H9 (cell line): ENCODE data around the gene NRGN. TPM values are rescaled to one million over a fixed set of nuclear protein-coding genes. Genes with fewer than 3 reads are reported as not detected.

Source experiments
- DNase-seq: peaks from one replicate; pipeline ENCODE4 v3.0.0-alpha.2; 2017
- H2AFZ ChIP-seq: one replicate; pipeline ENCODE4 v1.6.1; 2013; ENCODE audit warnings: mild to moderate bottlenecking, low read length, control low read depth, moderate library complexity
- H2AK5ac ChIP-seq: 2 replicates; pipeline ENCODE4 v1.6.1; 2013; ENCODE audit warnings: low read length, control low read depth, mixed read lengths; ENCODE audit not compliant: insufficient read length
- H2BK120ac ChIP-seq: one replicate; pipeline ENCODE4 v1.6.1; 2013; ENCODE audit warnings: low read depth, mild to moderate bottlenecking, low read length, control low read depth, inconsistent platforms; ENCODE audit not compliant: poor library complexity, severe bottlenecking
- H2BK12ac ChIP-seq: 2 replicates; pipeline ENCODE4 v1.6.1; 2013; ENCODE audit warnings: low read length, control low read depth, mixed read lengths, low read depth; ENCODE audit not compliant: insufficient read length
- H2BK15ac ChIP-seq: 2 replicates; pipeline ENCODE4 v1.6.1; 2013; ENCODE audit warnings: low read depth, low read length, control low read depth
- H2BK20ac ChIP-seq: one replicate; pipeline ENCODE4 v1.6.1; 2013; ENCODE audit warnings: low read depth, mild to moderate bottlenecking, low read length, control low read depth, inconsistent platforms; ENCODE audit not compliant: poor library complexity, severe bottlenecking
- H2BK5ac ChIP-seq: 2 replicates; pipeline ENCODE4 v1.6.1; 2013; ENCODE audit warnings: low read length, control low read depth, mixed read lengths; ENCODE audit not compliant: insufficient read length
- H3K14ac ChIP-seq: 2 replicates; pipeline ENCODE4 v1.6.1; 2013; ENCODE audit warnings: low read length, control low read depth; ENCODE audit not compliant: insufficient read depth
- H3K18ac ChIP-seq: 2 replicates; pipeline ENCODE4 v1.6.1; 2013; ENCODE audit warnings: low read depth, mild to moderate bottlenecking, mixed read lengths, low read length, control low read depth; ENCODE audit not compliant: insufficient read length
- H3K23ac ChIP-seq: 2 replicates; pipeline ENCODE4 v1.6.1; 2013; ENCODE audit warnings: low read length, control low read depth, mixed read lengths, low read depth; ENCODE audit not compliant: insufficient read length
- H3K23me2 ChIP-seq: 2 replicates; pipeline ENCODE4 v1.6.1; 2013; ENCODE audit warnings: low read depth, mild to moderate bottlenecking, mixed read lengths, low read length, control low read depth; ENCODE audit not compliant: insufficient read length, poor library complexity, severe bottlenecking
- H3K27ac ChIP-seq: 2 replicates; pipeline ENCODE4 v1.5.1; 2013; ENCODE audit warnings: low read length, control low read depth, mixed read lengths, low read depth; ENCODE audit not compliant: insufficient read length
- H3K27me3 ChIP-seq: 2 replicates; pipeline ENCODE4 v1.6.1; 2013; ENCODE audit warnings: low read length, control low read depth, inconsistent platforms; ENCODE audit not compliant: insufficient read depth
- H3K4ac ChIP-seq: 2 replicates; pipeline ENCODE4 v1.6.1; 2013; ENCODE audit warnings: low read depth, mild to moderate bottlenecking, control low read depth, inconsistent platforms, low read length, moderate library complexity
- H3K4me1 ChIP-seq: 2 replicates; pipeline ENCODE4 v1.6.1; 2013; ENCODE audit warnings: low read length, control low read depth, inconsistent platforms; ENCODE audit not compliant: insufficient read depth
- H3K4me2 ChIP-seq: 2 replicates; pipeline ENCODE4 v1.6.1; 2013; ENCODE audit warnings: low read length, control low read depth, mixed read lengths; ENCODE audit not compliant: insufficient read length, insufficient read depth
- H3K56ac ChIP-seq: 2 replicates; pipeline ENCODE4 v1.6.1; 2013; ENCODE audit warnings: low read depth, mild to moderate bottlenecking, mixed read lengths, low read length, control low read depth; ENCODE audit not compliant: insufficient read length
- H3K79me1 ChIP-seq: 2 replicates; pipeline ENCODE4 v1.6.1; 2013; ENCODE audit warnings: low read depth, mild to moderate bottlenecking, moderate library complexity, low read length, control low read depth, inconsistent platforms; ENCODE audit not compliant: insufficient read depth, poor library complexity, severe bottlenecking
- H3K79me2 ChIP-seq: 2 replicates; pipeline ENCODE4 v1.6.1; 2013; ENCODE audit warnings: low read length, control low read depth, inconsistent platforms; ENCODE audit not compliant: insufficient read depth
- H3K9ac ChIP-seq: 2 replicates; pipeline ENCODE4 v1.6.1; 2013; ENCODE audit warnings: low read length, control low read depth, mixed read lengths; ENCODE audit not compliant: insufficient read length; ENCODE audit errors: extremely low read depth
- H3K9me3 ChIP-seq: one replicate; pipeline ENCODE4 v1.6.1; 2013; ENCODE audit warnings: low read depth, low read length, inconsistent platforms; ENCODE audit not compliant: control insufficient read depth
- H3T11ph ChIP-seq: one replicate; pipeline ENCODE4 v1.6.1; 2013; ENCODE audit warnings: mild to moderate bottlenecking, low read length, control low read depth, inconsistent platforms
- H4K20me1 ChIP-seq: one replicate; pipeline ENCODE4 v1.6.1; 2013; ENCODE audit not compliant: control insufficient read depth, insufficient read length, insufficient read depth
- H4K5ac ChIP-seq: 2 replicates; pipeline ENCODE4 v1.6.1; 2013; ENCODE audit warnings: low read depth, mild to moderate bottlenecking, mixed read lengths, low read length, control low read depth; ENCODE audit not compliant: insufficient read length
- H4K8ac ChIP-seq: replicated peaks from 2 replicates; pipeline ENCODE4 v1.6.1; 2013; ENCODE audit warnings: low read length, control low read depth, mixed read lengths, low read depth; ENCODE audit not compliant: insufficient read length
- H4K91ac ChIP-seq: 2 replicates; pipeline ENCODE4 v1.6.1; 2013; ENCODE audit warnings: low read depth, mild to moderate bottlenecking, moderate library complexity, mixed read lengths, low read length, control low read depth; ENCODE audit not compliant: insufficient read length
- H3K27ac Mint-ChIP-seq, 3 experiments: 2 replicates in 2 of 3; 3 replicates in 1 of 3; pipeline ENCODE4 v1.8.0; 2020 to 2021; ENCODE audit warnings: mixed read lengths in 3 of 3, mild to moderate bottlenecking in 1 of 3, moderate library complexity in 1 of 3
- H3K27me3 Mint-ChIP-seq: 2 replicates; pipeline ENCODE4 v1.8.0; 2021; ENCODE audit warnings: low read depth, mild to moderate bottlenecking, moderate library complexity, mixed read lengths
- H3K36me3 Mint-ChIP-seq, 3 experiments: 2 replicates in 2 of 3; 3 replicates in 1 of 3; pipeline ENCODE4 v1.8.0; 2020 to 2021; ENCODE audit warnings: low read depth in 3 of 3, mixed read lengths in 3 of 3; ENCODE audit not compliant: insufficient read depth in 1 of 3
- H3K4me1 Mint-ChIP-seq, 2 experiments: 2 replicates each; pipeline ENCODE4 v1.8.0; 2020; ENCODE audit warnings: mixed read lengths in 2 of 2
- H3K4me3 Mint-ChIP-seq, 2 experiments: 2 replicates in 1 of 2; 3 replicates in 1 of 2; pipeline ENCODE4 v1.8.0; 2020 to 2021; ENCODE audit warnings: mild to moderate bottlenecking in 2 of 2, mixed read lengths in 2 of 2, moderate library complexity in 1 of 2
- H3K9me3 Mint-ChIP-seq, 2 experiments: 2 replicates in 1 of 2; 3 replicates in 1 of 2; pipeline ENCODE4 v1.8.0; 2020; ENCODE audit warnings: mild to moderate bottlenecking in 2 of 2, mixed read lengths in 2 of 2, moderate library complexity in 1 of 2
- CTCF ChIP-seq: fragments of 200-600 bp; sonication (generic); conservative IDR thresholded peaks from 3 replicates; pipeline ENCODE4 v1.8.0; 2021; ENCODE audit warnings: antibody characterized with exemption, mild to moderate bottlenecking
- WGBS: extraction: QIAGEN DNeasy Blood & Tissue Kit; methylation state at CpG from one replicate; pipeline ENCODE4 v1.1.7; 2013; ENCODE audit warnings: missing lambda C conversion rate, low lambda C conversion rate, mixed read lengths; ENCODE audit not compliant: insufficient read length; ENCODE audit errors: extremely low coverage; 5-methylcytosine and 5-hydroxymethylcytosine counted together
- total RNA-seq: library from RNA; stranded (reverse); gene quantifications from 2 replicates; pipeline ENCODE4 v1.2.1, GENCODE V29; 2021

Gene NRGN
- total RNA-seq, 1 experiment from 2014 or later, result 6.4 TPM

GRCh38 chr11:124717421-124717785 lies 22.3 kb upstream of the NRGN start:
- Histone ChIP-seq H2AK5ac (no peak overlapping the region), H4K20me1 (no peaks in the 10 kb centered on the region), H3K14ac (no peak overlapping the region), H3K79me2 (no peaks in the 10 kb centered on the region), H2BK12ac (no peak overlapping the region), H4K8ac (no peak overlapping the region), H2BK20ac (no peak overlapping the region), H4K5ac (no peak overlapping the region), H4K91ac (no peak overlapping the region), H3K18ac (no peak overlapping the region), H3K9ac (no peak overlapping the region), H3K79me1 (no peaks in the 10 kb centered on the region), H3K4ac (no peak overlapping the region), H2BK5ac (no peak overlapping the region), H3K23me2 (peaks cover 9% of the 10 kb centered on the region), H3T11ph (no peak overlapping the region), H3K4me2 (peak overlapping the region; percentile 86), H3K56ac (no peak overlapping the region), H3K9me3 (no peaks in the 10 kb centered on the region), H3K4me1 (peaks cover 6% of the 10 kb centered on the region), H2BK15ac (no peak overlapping the region), H2BK120ac (no peak overlapping the region), H3K27ac (no peak overlapping the region), H3K27me3 (peaks cover 49% of the 10 kb centered on the region), H3K23ac (no peak overlapping the region), H2AFZ (no peak overlapping the region)
- no peaks in the 10 kb centered on the region for H3K36me3 Mint-ChIP-seq
- H3K4me1 Mint-ChIP-seq, result peaks cover 23 to 27% of the 10 kb centered on the region in 2 experiments
- no peak for TF ChIP-seq CTCF
- no CpG with 5 or more reads among the region's 7 CpGs for WGBS
- no peak for DNase-seq
- peak overlapping the region; percentile 66 to 86 for H3K4me3 Mint-ChIP-seq
- peaks cover 83% of the 10 kb centered on the region for H3K27me3 Mint-ChIP-seq
- H3K9me3 Mint-ChIP-seq, result no peaks in the 10 kb centered on the region
- no peak overlapping the region for H3K27ac Mint-ChIP-seq
